IMR-90 (cell line): ENCODE results near the gene IGHMBP2. TPM values are rescaled to one million over a fixed set of nuclear protein-coding genes. Genes with fewer than 3 reads are reported as not detected.

ENCODE experiments used
- ATAC-seq: fragments of 200-7000 bp; cut with Tn5 transposase; 2 replicates; pipeline ENCODE4 v1.9.1; 2020; ENCODE audit warnings: low read depth, mild to moderate bottlenecking, moderate library complexity
- BruUV-seq: library from RNA; stranded (reverse); fragments of 400-500 nt; replicated peaks from 2 replicates; lab custom pipeline; 2021; lab: Mats Ljungman, UMichigan
- CTCF ChIA-PET: fragments of 300-600 bp; formaldehyde crosslinking; extraction: SDS; loops from one replicate; lab custom pipeline; 2021; ENCODE audit warnings: antibody characterized with exemption; lab: Yijun Ruan, JAX
- POLR2A ChIA-PET: fragments of 300-600 bp; sonication (Branson Sonifier 250); formaldehyde crosslinking; loops from one replicate; lab custom pipeline; 2022; ENCODE audit warnings: antibody characterized with exemption; ENCODE audit not compliant: unreplicated experiment; lab: Charles Lee
- DNase-seq: peaks from one replicate; pipeline ENCODE4 v3.0.0; 2013
- H2AFZ ChIP-seq: replicated peaks from 2 replicates; pipeline ENCODE3; 2013; ENCODE audit warnings: low read length, mild to moderate bottlenecking; ENCODE audit not compliant: poor library complexity
- H2AK5ac ChIP-seq: 2 replicates; pipeline ENCODE4 v1.6.1; 2013; ENCODE audit warnings: low read depth, low read length, inconsistent platforms
- H2AK9ac ChIP-seq: replicated peaks from 2 replicates; pipeline ENCODE3; 2013; ENCODE audit warnings: mild to moderate bottlenecking, low read depth, low read length, moderate library complexity; ENCODE audit not compliant: poor library complexity
- H2BK120ac ChIP-seq: 2 replicates; pipeline ENCODE4 v1.6.1; 2013; ENCODE audit warnings: low read depth, low read length, inconsistent platforms
- H2BK15ac ChIP-seq: 3 replicates; pipeline ENCODE4 v1.6.1; 2013; ENCODE audit warnings: low read depth, low read length, inconsistent platforms
- H2BK20ac ChIP-seq: 2 replicates; pipeline ENCODE4 v1.6.1; 2013; ENCODE audit warnings: low read depth, mild to moderate bottlenecking, inconsistent platforms, low read length, moderate library complexity
- H2BK5ac ChIP-seq: 2 replicates; pipeline ENCODE4 v1.6.1; 2013; ENCODE audit warnings: mild to moderate bottlenecking, low read depth, low read length, inconsistent platforms; ENCODE audit not compliant: poor library complexity, severe bottlenecking
- H3K14ac ChIP-seq: replicated peaks from 2 replicates; pipeline ENCODE4 v1.6.1; 2013; ENCODE audit warnings: low read depth, low read length, inconsistent platforms
- H3K18ac ChIP-seq: 2 replicates; pipeline ENCODE4 v1.6.1; 2013; ENCODE audit warnings: low read depth, low read length, control low read depth
- H3K23ac ChIP-seq: 2 replicates; pipeline ENCODE4 v1.6.1; 2013; ENCODE audit warnings: low read depth, low read length, inconsistent platforms
- H3K27ac ChIP-seq: 2 replicates; pipeline ENCODE4 v1.5.1; 2013; ENCODE audit warnings: mild to moderate bottlenecking, control low read depth, low read length; ENCODE audit not compliant: insufficient read depth
- H3K27me3 ChIP-seq: 2 replicates; pipeline ENCODE4 v1.6.1; 2013; ENCODE audit warnings: low read length; ENCODE audit not compliant: control insufficient read depth, insufficient read depth
- H3K36me3 ChIP-seq: 2 replicates; pipeline ENCODE4 v1.6.1; 2013; ENCODE audit warnings: low read length, mixed read lengths; ENCODE audit not compliant: control insufficient read depth, insufficient read depth
- H3K4ac ChIP-seq: 2 replicates; pipeline ENCODE4 v1.6.1; 2013; ENCODE audit warnings: low read depth, low read length, inconsistent platforms
- H3K4me1 ChIP-seq: 2 replicates; pipeline ENCODE4 v1.6.1; 2013; ENCODE audit warnings: low read length, mixed read lengths; ENCODE audit not compliant: control insufficient read depth, insufficient read depth
- H3K4me2 ChIP-seq: 2 replicates; pipeline ENCODE4 v1.6.1; 2013; ENCODE audit warnings: low read depth, mild to moderate bottlenecking, control low read depth, low read length, moderate library complexity
- H3K4me3 ChIP-seq: 2 replicates; pipeline ENCODE4 v1.5.1; 2013; ENCODE audit warnings: low read depth, mild to moderate bottlenecking, control low read depth, low read length, moderate library complexity; ENCODE audit not compliant: insufficient read depth
- H3K56ac ChIP-seq: 2 replicates; pipeline ENCODE4 v1.6.1; 2013; ENCODE audit warnings: low read length, inconsistent platforms; ENCODE audit not compliant: insufficient read depth; ENCODE audit errors: extremely low read depth
- H3K79me1 ChIP-seq, 2 experiments: 2 replicates each; pipeline ENCODE4 v1.6.1; 2013; ENCODE audit warnings: low read length in 2 of 2, inconsistent platforms in 1 of 2, low read depth in 1 of 2
- H3K9ac ChIP-seq: 2 replicates; pipeline ENCODE4 v1.6.1; 2013; ENCODE audit warnings: low read depth, low read length, control low read depth
- H3K9me1 ChIP-seq: 2 replicates; pipeline ENCODE4 v1.6.1; 2013; ENCODE audit warnings: low read length, inconsistent platforms; ENCODE audit not compliant: insufficient read depth
- H3K9me3 ChIP-seq: 2 replicates; pipeline ENCODE4 v1.6.1; 2013; ENCODE audit warnings: low read length; ENCODE audit not compliant: control insufficient read depth, insufficient read depth
- H4K20me1 ChIP-seq: 2 replicates; pipeline ENCODE4 v1.6.1; 2013; ENCODE audit warnings: low read length, inconsistent platforms; ENCODE audit not compliant: insufficient read depth
- H4K5ac ChIP-seq: 2 replicates; pipeline ENCODE4 v1.6.1; 2013; ENCODE audit warnings: mild to moderate bottlenecking, low read depth, low read length, control low read depth
- H4K8ac ChIP-seq, 2 experiments: 2 replicates each; pipeline ENCODE4 v1.6.1; 2013; ENCODE audit warnings: low read depth in 2 of 2, low read length in 2 of 2, control low read depth in 1 of 2, inconsistent platforms in 1 of 2
- H4K91ac ChIP-seq: 2 replicates; pipeline ENCODE4 v1.6.1; 2013; ENCODE audit warnings: low read depth, low read length, inconsistent platforms; ENCODE audit not compliant: insufficient read depth
- MAZ ChIP-seq: IDR thresholded peaks from 2 replicates; pipeline ENCODE4 v1.6.1; 2012; ENCODE audit warnings: low read depth, mild to moderate bottlenecking, low read length, improper control_type of control experiment, moderate library complexity, borderline replicate concordance
- POLR2A ChIP-seq: IDR thresholded peaks from 2 replicates; pipeline ENCODE4 v1.6.1; 2012; ENCODE audit warnings: mild to moderate bottlenecking, low read depth, low read length
- RAD21 ChIP-seq: IDR thresholded peaks from 2 replicates; pipeline ENCODE4 v1.6.1; 2012; ENCODE audit warnings: low read length, improper control_type of control experiment
- RFX5 ChIP-seq: IDR thresholded peaks from 2 replicates; pipeline ENCODE4 v1.8.0; 2012; ENCODE audit warnings: low read depth, mild to moderate bottlenecking, low read length, moderate library complexity
- SMC3 ChIP-seq: fragments of 150-350 bp; IDR thresholded peaks from 2 replicates; pipeline ENCODE4 v1.6.1; 2016; ENCODE audit warnings: low read depth, mild to moderate bottlenecking, antibody characterized with exemption, low read length, moderate library complexity
- WGBS, 2 experiments: methylation state at CpG; one replicate each; pipeline versions ENCODE4 v1.1.5 to v1.1.7; 2013; ENCODE audit warnings: missing lambda C conversion rate in 2 of 2; ENCODE audit not compliant: insufficient read length in 1 of 2; ENCODE audit errors: extremely low coverage in 2 of 2; 5-methylcytosine and 5-hydroxymethylcytosine counted together
- dilution Hi-C: fragments of 300-500 bp; cut with HindIII; formaldehyde crosslinking; loops from one replicate; pipeline ENCODE4 v1.14.3; 2018; ENCODE audit warnings: low sequenced_read_pairs; ENCODE audit not compliant: unreplicated experiment
- in situ Hi-C: fragments of 300-500 bp; cut with MboI; formaldehyde crosslinking; loops from 3 replicates; pipeline ENCODE4 v1.14.3; 2019; ENCODE audit warnings: low sequenced_read_pairs, inconsistent platforms, mixed read lengths
- intact Hi-C: fragments of 100-400 bp; cut with micrococcal nuclease; formaldehyde crosslinking; loops from 2 replicates; pipeline ENCODE4 v1.10.0; 2022
- polyA plus RNA-seq, 3 experiments: library from polyadenylated mRNA; depleted of rRNA; stranded (reverse); fragments of >200 nt; gene quantifications; 2 replicates each; pipeline ENCODE4 v1.2.3, GENCODE V29; 2012; ENCODE audit warnings: low replicate concordance in 1 of 3
- total RNA-seq: library from RNA; depleted of rRNA; stranded (reverse); fragments of >200 nt; gene quantifications from 2 replicates; pipeline ENCODE4 v1.2.3, GENCODE V29; 2012
- TF ChIP-seq, protein P1 (sequence below): conservative IDR thresholded peaks from 2 replicates; pipeline ENCODE4 v1.5.1; 2012; ENCODE audit warnings: mild to moderate bottlenecking, low read depth, low read length, improper control_type of control experiment
- TF ChIP-seq, protein P2 (sequence below): fragments of 150-350 bp; IDR thresholded peaks from 2 replicates; pipeline ENCODE4 v1.6.1; 2017; ENCODE audit warnings: mild to moderate bottlenecking, antibody characterized with exemption, low read length, low read depth

IGHMBP2 gene
- total and polyA plus RNA-seq, 2 of the 4 experiments (the other 2 are of a cell fraction) = 4.5 to 11.1 TPM

DNA sequence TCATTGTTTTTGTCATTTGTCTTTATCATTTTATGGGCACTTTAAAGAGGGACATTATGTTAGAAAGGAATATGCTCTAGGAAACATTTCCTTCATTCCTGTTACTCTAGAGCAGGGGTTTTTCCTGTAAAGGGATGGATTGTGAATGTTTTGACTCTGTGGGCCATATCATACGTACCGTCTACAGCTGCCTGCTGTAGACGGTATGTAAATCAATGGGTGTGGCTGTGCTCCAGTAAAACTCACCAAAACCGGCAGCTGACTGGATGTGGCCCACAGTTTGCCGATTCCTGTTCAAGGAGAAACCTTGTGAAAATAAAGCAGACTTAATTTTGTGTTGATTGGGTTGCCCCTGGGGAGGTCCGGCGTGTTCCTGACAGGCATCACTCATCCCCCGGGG, 7.3 kb downstream of the IGHMBP2 start:
- H3K36me3 ChIP-seq = peaks cover 54% of the 10 kb centered on the region
- no peak overlapping the region for H2AK5ac ChIP-seq
- H2AK9ac ChIP-seq = no peak overlapping the region
- no peaks in the 10 kb centered on the region for H3K27me3 ChIP-seq
- WGBS, 2 experiments = 80% methylated on average over 1 of the region's 8 CpGs; no CpG with 5 or more reads in 1 of the 2 experiments
- H2BK120ac ChIP-seq = no peak overlapping the region
- no peak overlapping the region for H2AFZ ChIP-seq
- H4K20me1 ChIP-seq = no peaks in the 10 kb centered on the region
- CTCF ChIA-PET = no interaction called here
- no peak overlapping the region for H3K4ac ChIP-seq
- H4K91ac ChIP-seq = no peak overlapping the region
- no peak overlapping the region for H4K8ac ChIP-seq
- H3K56ac ChIP-seq = no peak overlapping the region
- in situ Hi-C loops (no loop called here), dilution Hi-C loops (no loop called here), intact Hi-C loops (no loop called here)
- H4K5ac ChIP-seq = no peak overlapping the region
- no peak overlapping the region for H3K4me3 ChIP-seq
- H3K9me1 ChIP-seq = no peaks in the 10 kb centered on the region
- 0 out of 2 replicates have a peak, but pooled peaks cover 3% of the 10 kb centered on the region for H3K4me1 ChIP-seq
- no peak overlapping the region for H3K18ac ChIP-seq
- no TSS peak for BruUV-seq
- H3K79me1 ChIP-seq = peaks cover 14 to 20% of the 10 kb centered on the region in 2 experiments
- H2BK15ac ChIP-seq = no peak overlapping the region
- no peak overlapping the region for H3K14ac ChIP-seq
- ATAC-seq = no peak
- TF ChIP-seq, protein P1, sequence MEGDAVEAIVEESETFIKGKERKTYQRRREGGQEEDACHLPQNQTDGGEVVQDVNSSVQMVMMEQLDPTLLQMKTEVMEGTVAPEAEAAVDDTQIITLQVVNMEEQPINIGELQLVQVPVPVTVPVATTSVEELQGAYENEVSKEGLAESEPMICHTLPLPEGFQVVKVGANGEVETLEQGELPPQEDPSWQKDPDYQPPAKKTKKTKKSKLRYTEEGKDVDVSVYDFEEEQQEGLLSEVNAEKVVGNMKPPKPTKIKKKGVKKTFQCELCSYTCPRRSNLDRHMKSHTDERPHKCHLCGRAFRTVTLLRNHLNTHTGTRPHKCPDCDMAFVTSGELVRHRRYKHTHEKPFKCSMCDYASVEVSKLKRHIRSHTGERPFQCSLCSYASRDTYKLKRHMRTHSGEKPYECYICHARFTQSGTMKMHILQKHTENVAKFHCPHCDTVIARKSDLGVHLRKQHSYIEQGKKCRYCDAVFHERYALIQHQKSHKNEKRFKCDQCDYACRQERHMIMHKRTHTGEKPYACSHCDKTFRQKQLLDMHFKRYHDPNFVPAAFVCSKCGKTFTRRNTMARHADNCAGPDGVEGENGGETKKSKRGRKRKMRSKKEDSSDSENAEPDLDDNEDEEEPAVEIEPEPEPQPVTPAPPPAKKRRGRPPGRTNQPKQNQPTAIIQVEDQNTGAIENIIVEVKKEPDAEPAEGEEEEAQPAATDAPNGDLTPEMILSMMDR = no peak
- no peak for TF ChIP-seq RAD21
- no peak for TF ChIP-seq RFX5
- TF ChIP-seq, protein P2, sequence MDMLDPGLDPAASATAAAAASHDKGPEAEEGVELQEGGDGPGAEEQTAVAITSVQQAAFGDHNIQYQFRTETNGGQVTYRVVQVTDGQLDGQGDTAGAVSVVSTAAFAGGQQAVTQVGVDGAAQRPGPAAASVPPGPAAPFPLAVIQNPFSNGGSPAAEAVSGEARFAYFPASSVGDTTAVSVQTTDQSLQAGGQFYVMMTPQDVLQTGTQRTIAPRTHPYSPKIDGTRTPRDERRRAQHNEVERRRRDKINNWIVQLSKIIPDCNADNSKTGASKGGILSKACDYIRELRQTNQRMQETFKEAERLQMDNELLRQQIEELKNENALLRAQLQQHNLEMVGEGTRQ = no peak
- TF ChIP-seq MAZ = no peak
- TF ChIP-seq SMC3 = no peak
- no peak for TF ChIP-seq POLR2A
- DNase-seq = no peak
- H3K9ac ChIP-seq = no peak overlapping the region
- no peak overlapping the region for H3K4me2 ChIP-seq
- POLR2A ChIA-PET = no interaction called here
- H2BK5ac ChIP-seq = no peak overlapping the region
- H3K27ac ChIP-seq = no peak overlapping the region
- H2BK20ac ChIP-seq = no peak overlapping the region
- H3K9me3 ChIP-seq = no peaks in the 10 kb centered on the region
- no peak overlapping the region for H3K23ac ChIP-seq
